Heart left ventricle (tissue), 16 donors: ENCODE measurements around the gene SH3RF3. TPM values are rescaled to one million over a fixed set of nuclear protein-coding genes. Genes with fewer than 3 reads are reported as not detected.

ENCODE experiments used
- ATAC-seq, 4 donors: fragments of 200-7000 bp; cut with Tn5 transposase; one replicate each; pipeline ENCODE4 v1.9.1; 2020 to 2022; ENCODE audit warnings: moderate library complexity in 4 of 4, mild to moderate bottlenecking in 3 of 4, moderate number of reproducible peaks in 1 of 4
- DNase-seq, 5 donors: peaks; one replicate each; pipeline ENCODE4 v3.0.0-alpha.2; 2020
- H3K27ac ChIP-seq, 12 donors: fragments of 200-600 bp; sonication (generic) in 4 of 12; one replicate each; pipeline versions ENCODE4 v1.5.0 to v1.8.0; 2016 to 2022; ENCODE audit warnings: mild to moderate bottlenecking in 2 of 12
- H3K27me3 ChIP-seq, 9 donors: fragments of 200-600 bp; sonication (generic) in 2 of 9; one replicate each; pipeline versions ENCODE4 v1.5.1 to v1.8.0; 2016 to 2022; ENCODE audit warnings: mild to moderate bottlenecking in 3 of 9
- H3K36me3 ChIP-seq, 9 donors: fragments of 200-600 bp; sonication (generic) in 2 of 9; one replicate each; pipeline versions ENCODE4 v1.5.0 to v1.8.0; 2018 to 2022; ENCODE audit warnings: mild to moderate bottlenecking in 2 of 9
- H3K4me1 ChIP-seq, 12 donors: fragments of 200-600 bp; sonication (generic) in 4 of 12; one replicate each; pipeline versions ENCODE4 v1.5.0 to v1.8.0; 2016 to 2022; ENCODE audit warnings: mild to moderate bottlenecking in 3 of 12
- H3K4me3 ChIP-seq, 12 donors: fragments of 200-600 bp; sonication (generic) in 4 of 12; one replicate each; pipeline versions ENCODE4 v1.5.0 to v1.8.0; 2017 to 2022; ENCODE audit warnings: mild to moderate bottlenecking in 9 of 12, moderate library complexity in 4 of 12
- H3K9me3 ChIP-seq, 12 donors: fragments of 200-600 bp; sonication (generic) in 4 of 12; one replicate each; pipeline versions ENCODE4 v1.5.0 to v1.8.0; 2016 to 2022; ENCODE audit warnings: mild to moderate bottlenecking in 1 of 12
- POLR2A ChIP-seq, 2 donors: fragments of 450-650 bp; IDR thresholded peaks; one replicate each; pipeline ENCODE4 v1.6.1; 2017; ENCODE audit warnings: antibody characterized with exemption in 2 of 2, mild to moderate bottlenecking in 2 of 2, moderate library complexity in 2 of 2
- WGBS, 4 donors: extraction: QIAGEN DNeasy Blood & Tissue Kit in 2 of 4; methylation state at CpG; one replicate each; pipeline versions ENCODE4 v1.1.5 to v1.1.7; 2013 to 2018; 5-methylcytosine and 5-hydroxymethylcytosine counted together
- intact Hi-C, 10 donors: fragments of 100-400 bp; cut with DNase I; formaldehyde crosslinking; loops; one replicate each; pipeline versions ENCODE4 v1.11.1 to v1.14.2; 2022
- polyA plus RNA-seq, 2 donors: library from polyadenylated mRNA; stranded (reverse); fragments of 200-250 nt; gene quantifications; one replicate each; pipeline ENCODE4 v1.2.3, GENCODE V29; 2013
- total RNA-seq, 9 donors: library from RNA; depleted of rRNA in 2 of 9; stranded (reverse); fragments of >200 nt in 2 of 9; fragmentation: NEBNext Ultra II Directional in 3 of 9; extraction: Animal tissue kit (Norgen Biotek cat#: 25700) in 3 of 9; gene quantifications; one replicate each; pipeline versions ENCODE4 v1.1.0 to v1.2.4, GENCODE V29; 2016 to 2023
- TF ChIP-seq, protein P1 (sequence below), 12 donors: fragments of 200-600 bp; sonication (generic) in 4 of 12; IDR thresholded peaks; one replicate each; pipeline versions ENCODE4 v1.5.0 to v1.8.0; 2018 to 2022; ENCODE audit warnings: antibody characterized with exemption in 12 of 12, mild to moderate bottlenecking in 5 of 12
- donor health status: ischemic (EF 13 %, LVEDD 7.1; RV severe dilation, severe dysfunction).
- donor health status: healthy with polysubstance abuse.
- donor health status: DM: no; HTN: yes; CAD: no.
- donor health status: DM: no; HTN: no; CAD: no.
- donor health status: ischemic (EF 25% LVEDD 6.9; RV normal size, moderate dysfunction).
- donor health status: ischemic (EF 25% LVEDD 5.7; RV mildly dilated, moderate dysfunction).
- donor health status: healthy.
- donor health status: DM: yes; HTN: yes; CAD: no.
- donor health status: ischemic (EF 35%, LVEDD 5.7; RV mildly dilated, moderate dysfunction).
- donor health status: nonischemic (EF 11% LVEDD 7.7; RV severe dilation, severe dysfunction).
- donor health status: DM: yes; HTN: yes; CAD: no.
- donor health status: PGD.
- donor health status: ischemic (EF 29% LVEDD 5.4; RV normal size, mild dysfunction).
- donor health status: nonischemic (EF 23%, LVEDD 6.1; RV moderate dilation, normal function).

The SH3RF3 gene
- total and polyA plus RNA-seq, 11 donors, result 5.2 to 15.7 (median 7.9) TPM

DNA sequence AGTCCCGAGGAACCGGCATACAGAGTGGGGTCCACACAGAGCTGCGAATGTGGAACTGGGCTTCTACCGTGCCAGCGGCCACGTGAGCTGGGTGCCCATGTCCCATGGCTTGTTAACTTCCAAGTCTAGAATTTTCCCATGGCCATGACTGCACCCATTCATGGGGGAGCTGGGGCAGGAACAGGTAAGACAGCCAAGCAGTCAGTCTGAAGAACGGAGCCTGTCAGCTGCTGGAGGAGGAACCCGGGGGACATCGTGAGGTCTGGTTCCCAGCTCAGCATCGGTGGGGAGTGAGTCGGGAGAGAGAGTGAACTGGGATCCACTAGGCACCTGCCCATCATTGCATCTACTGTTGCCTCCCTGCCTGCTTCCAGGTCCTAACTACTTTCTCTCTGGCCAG lies 86.9 kb downstream of the SH3RF3 start:
- no peak for DNase-seq
- 96 to 98% (median 97%) methylated on average over 10 to 11 of the region's 11 CpGs for WGBS, 4 donors
- Histone ChIP-seq H3K27ac (no peak overlapping the region), H3K9me3 (no peaks in the 10 kb centered on the region), H3K4me1 (peaks cover 0 to 86% (median 28%) of the 10 kb centered on the region in 12 donors), H3K27me3 (no peaks in the 10 kb centered on the region), H3K4me3 (no peak overlapping the region), H3K36me3 (no peaks in the 10 kb centered on the region)
- no peak for TF ChIP-seq POLR2A (IDR thresholded peaks at IDR 0.05)
- TF ChIP-seq, protein P1, sequence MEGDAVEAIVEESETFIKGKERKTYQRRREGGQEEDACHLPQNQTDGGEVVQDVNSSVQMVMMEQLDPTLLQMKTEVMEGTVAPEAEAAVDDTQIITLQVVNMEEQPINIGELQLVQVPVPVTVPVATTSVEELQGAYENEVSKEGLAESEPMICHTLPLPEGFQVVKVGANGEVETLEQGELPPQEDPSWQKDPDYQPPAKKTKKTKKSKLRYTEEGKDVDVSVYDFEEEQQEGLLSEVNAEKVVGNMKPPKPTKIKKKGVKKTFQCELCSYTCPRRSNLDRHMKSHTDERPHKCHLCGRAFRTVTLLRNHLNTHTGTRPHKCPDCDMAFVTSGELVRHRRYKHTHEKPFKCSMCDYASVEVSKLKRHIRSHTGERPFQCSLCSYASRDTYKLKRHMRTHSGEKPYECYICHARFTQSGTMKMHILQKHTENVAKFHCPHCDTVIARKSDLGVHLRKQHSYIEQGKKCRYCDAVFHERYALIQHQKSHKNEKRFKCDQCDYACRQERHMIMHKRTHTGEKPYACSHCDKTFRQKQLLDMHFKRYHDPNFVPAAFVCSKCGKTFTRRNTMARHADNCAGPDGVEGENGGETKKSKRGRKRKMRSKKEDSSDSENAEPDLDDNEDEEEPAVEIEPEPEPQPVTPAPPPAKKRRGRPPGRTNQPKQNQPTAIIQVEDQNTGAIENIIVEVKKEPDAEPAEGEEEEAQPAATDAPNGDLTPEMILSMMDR (IDR thresholded peaks at IDR 0.05), result no peak
- ATAC-seq, result no peak
- intact Hi-C loops, result no loop called here

DNA sequence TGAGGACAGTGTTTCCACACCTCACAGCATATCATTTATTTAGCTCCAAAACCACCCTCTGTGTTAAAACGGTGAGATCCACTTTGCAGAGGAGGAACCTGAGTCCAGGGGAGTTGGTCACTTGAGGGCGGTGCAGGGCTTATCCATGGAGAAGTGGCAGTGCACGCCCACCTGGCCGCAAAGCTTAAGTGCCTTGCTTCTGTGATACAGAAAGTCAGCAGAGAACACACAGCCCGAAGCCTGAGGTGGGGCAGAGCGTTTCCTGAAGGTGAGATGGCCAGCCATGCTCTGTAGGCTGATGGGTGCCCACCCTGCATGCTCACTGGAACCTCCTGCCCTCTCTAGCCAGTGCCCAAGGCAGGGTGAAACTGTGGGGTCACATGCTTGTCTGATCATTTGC lies 87.3 kb downstream of the SH3RF3 start:
- no peaks in the 10 kb centered on the region for H3K27me3 ChIP-seq
- intact Hi-C loops, result no loop called here
- H3K36me3 ChIP-seq, result no peaks in the 10 kb centered on the region
- 81 to 94% (median 87%) methylated on average over 2 to 6 of the region's 6 CpGs for WGBS, 4 donors
- H3K9me3 ChIP-seq, result no peaks in the 10 kb centered on the region
- no peak overlapping the region for H3K4me3 ChIP-seq
- ATAC-seq (no peak), DNase-seq (no peak)
- TF ChIP-seq, protein P1 (IDR thresholded peaks at IDR 0.05), result no peak
- TF ChIP-seq POLR2A (IDR thresholded peaks at IDR 0.05), result no peak
- peaks cover 0 to 81% (median 25%) of the 10 kb centered on the region in 12 donors for H3K4me1 ChIP-seq
- no peak overlapping the region for H3K27ac ChIP-seq

DNA sequence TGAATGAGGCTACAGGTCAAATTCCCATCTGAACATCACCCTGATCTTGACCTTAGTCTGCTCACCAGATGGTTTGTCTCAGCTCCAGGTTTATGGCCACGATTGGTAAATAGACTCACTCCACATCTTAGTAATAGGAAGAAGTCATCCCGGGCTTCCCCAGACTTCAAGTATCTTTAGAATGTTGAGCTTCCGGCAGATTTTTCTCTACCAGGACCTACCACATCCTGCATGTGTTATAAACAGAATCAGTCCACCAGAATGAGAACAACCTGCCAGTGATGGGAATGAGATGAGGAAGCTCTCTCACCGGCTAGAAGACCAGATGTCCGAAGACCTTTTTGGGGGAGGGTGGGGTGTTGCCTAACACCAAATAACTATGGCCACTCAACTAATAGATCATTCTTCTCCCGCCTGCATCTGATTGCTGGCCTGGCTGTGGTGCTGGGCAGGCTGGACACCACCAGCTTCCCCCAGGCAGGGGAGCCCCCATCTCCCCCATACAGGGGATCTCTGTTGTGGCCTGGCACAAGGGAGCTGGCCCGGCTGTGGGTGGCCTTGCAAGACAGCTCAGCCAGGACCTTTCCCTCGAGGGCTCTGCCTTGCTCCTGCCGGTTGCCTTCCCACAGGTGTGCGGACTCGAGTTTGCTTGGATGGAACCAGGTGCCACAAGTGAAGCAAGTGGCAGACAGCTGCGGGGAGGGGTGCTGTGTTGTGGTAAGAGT lies 88.5 kb downstream of the SH3RF3 start:
- H3K4me3 ChIP-seq, result no peak overlapping the region
- 75 to 84% (median 78%) methylated on average over 12 of the region's 12 CpGs for WGBS, 4 donors
- ATAC-seq, result peak in 1 of 4 donors; percentile 7
- H3K36me3 ChIP-seq, result no peaks in the 10 kb centered on the region
- no peak for TF ChIP-seq POLR2A (IDR thresholded peaks at IDR 0.05)
- TF ChIP-seq, protein P1 (IDR thresholded peaks at IDR 0.05), result no peak
- DNase-seq, result no peak
- H3K27ac ChIP-seq, result peak overlapping the region in 2 of 12 donors; percentile 43 to 54
- intact Hi-C loops, result no loop called here
- H3K9me3 ChIP-seq, result no peaks in the 10 kb centered on the region
- no peaks in the 10 kb centered on the region for H3K27me3 ChIP-seq
- H3K4me1 ChIP-seq, result peaks cover 0 to 69% (median 25%) of the 10 kb centered on the region in 12 donors

DNA sequence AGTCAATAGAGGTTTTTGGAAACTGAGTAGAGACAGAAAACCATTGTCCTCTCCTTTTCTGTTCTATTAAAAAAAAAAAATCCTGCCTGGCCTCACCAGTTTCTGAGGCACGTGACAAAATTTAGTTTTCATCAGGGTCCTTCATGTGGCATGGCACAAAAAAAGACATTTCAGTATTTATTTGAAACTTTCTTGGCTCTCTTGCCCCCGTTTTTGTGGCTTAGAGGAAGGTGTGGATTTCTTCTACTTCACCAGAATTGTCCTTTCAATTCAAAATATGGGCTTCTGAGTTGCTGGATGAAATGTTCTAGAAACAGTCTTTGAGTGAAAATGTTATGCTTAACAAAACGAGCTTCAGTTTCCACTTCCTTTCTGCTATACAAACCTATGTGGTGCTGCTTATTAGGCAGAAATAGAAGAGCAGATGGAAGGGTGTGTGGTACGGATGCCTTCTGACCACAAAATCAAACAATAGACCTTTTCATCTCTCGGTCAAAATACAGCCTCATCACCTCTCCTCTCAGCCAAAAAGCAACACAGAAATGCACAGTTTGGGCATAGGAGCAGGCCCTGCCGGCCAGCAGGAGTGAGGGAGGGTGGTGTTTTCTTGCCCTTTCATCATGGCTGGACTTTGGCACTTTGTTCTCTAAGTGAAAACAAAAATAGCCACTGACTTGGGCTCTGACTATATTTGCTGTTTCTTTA lies 89.2 kb downstream of the SH3RF3 start:
- WGBS, 4 donors, result 50 to 68% (median 66%) methylated on average over 6 of the region's 6 CpGs
- no peak for TF ChIP-seq POLR2A (IDR thresholded peaks at IDR 0.05)
- TF ChIP-seq, protein P1 (IDR thresholded peaks at IDR 0.05), result no peak
- no peaks in the 10 kb centered on the region for H3K36me3 ChIP-seq
- intact Hi-C loops, result no loop called here
- ATAC-seq (peak in 1 of 4 donors; percentile 29), DNase-seq (no peak)
- peak overlapping the region in 5 of 12 donors; percentile 17 to 54 (median 37) for H3K27ac ChIP-seq
- H3K9me3 ChIP-seq, result no peaks in the 10 kb centered on the region
- no peak overlapping the region for H3K4me3 ChIP-seq
- no peaks in the 10 kb centered on the region for H3K27me3 ChIP-seq
- H3K4me1 ChIP-seq, result peaks cover 0 to 62% (median 25%) of the 10 kb centered on the region in 12 donors
